Measurements from ENCODE around the gene ZNF865.

DNA sequence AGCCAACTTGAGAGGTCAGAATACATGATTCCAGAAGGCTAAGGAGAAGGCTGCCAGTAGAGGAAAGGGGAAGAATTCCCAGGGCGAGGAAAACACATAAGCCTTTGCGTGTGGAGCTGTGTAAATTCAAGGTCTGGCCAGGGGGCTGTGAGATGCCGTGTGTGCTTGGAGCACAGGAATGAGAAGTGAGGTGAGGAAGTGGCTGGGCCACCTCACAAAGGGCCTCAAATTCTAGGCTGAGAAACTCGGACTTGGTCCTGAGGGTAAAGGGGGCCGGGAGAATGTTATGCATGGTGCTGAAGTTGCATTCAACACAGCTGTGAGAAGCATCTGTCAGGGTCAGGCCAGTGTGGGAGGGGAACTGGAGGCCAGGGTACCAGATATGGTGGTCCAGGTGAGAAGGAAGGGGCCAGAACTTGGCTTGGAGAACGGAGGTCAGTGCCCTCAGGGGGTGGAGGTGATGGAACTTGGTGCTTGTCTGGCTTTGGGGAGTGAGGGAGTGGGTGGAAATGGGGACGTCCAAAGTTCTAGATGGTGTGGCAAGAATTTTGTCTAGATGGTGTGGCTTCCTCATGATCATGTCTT is 30.5 kb downstream of the ZNF865 start:
- TF ChIP-seq, protein P1, sequence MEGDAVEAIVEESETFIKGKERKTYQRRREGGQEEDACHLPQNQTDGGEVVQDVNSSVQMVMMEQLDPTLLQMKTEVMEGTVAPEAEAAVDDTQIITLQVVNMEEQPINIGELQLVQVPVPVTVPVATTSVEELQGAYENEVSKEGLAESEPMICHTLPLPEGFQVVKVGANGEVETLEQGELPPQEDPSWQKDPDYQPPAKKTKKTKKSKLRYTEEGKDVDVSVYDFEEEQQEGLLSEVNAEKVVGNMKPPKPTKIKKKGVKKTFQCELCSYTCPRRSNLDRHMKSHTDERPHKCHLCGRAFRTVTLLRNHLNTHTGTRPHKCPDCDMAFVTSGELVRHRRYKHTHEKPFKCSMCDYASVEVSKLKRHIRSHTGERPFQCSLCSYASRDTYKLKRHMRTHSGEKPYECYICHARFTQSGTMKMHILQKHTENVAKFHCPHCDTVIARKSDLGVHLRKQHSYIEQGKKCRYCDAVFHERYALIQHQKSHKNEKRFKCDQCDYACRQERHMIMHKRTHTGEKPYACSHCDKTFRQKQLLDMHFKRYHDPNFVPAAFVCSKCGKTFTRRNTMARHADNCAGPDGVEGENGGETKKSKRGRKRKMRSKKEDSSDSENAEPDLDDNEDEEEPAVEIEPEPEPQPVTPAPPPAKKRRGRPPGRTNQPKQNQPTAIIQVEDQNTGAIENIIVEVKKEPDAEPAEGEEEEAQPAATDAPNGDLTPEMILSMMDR (IDR thresholded peaks at IDR 0.05): no peak
- TF ChIP-seq POLR2A (IDR thresholded peaks at IDR 0.05): no peak

Data from body of pancreas (tissue), 4 donors.